Vagina (tissue), 2 donors: Measurements from ENCODE around the gene ADAMTS13.

Source experiments
- POLR2A ChIP-seq, 2 donors: fragments of 450-650 bp; IDR thresholded peaks; one replicate each; pipeline ENCODE4 v1.6.1; 2017; ENCODE audit warnings: antibody characterized with exemption in 2 of 2, mild to moderate bottlenecking in 2 of 2, moderate library complexity in 2 of 2
- POLR2AphosphoS5 ChIP-seq, 2 donors: sonication (generic); formaldehyde crosslinking; IDR thresholded peaks; one replicate each; pipeline ENCODE4 v1.9.0; 2017; ENCODE audit warnings: antibody characterized with exemption in 2 of 2, mild to moderate bottlenecking in 2 of 2, low read depth in 1 of 2; ENCODE audit not compliant: insufficient read depth in 1 of 2
- TF ChIP-seq, protein P1 (sequence below), 3 experiments: fragments of 450-650 bp in 2 of 3; fragments of 200-600 bp in 1 of 3; sonication (generic) in 1 of 3; IDR thresholded peaks; one replicate each; pipeline ENCODE4 v1.5.1; 2017 to 2019; ENCODE audit warnings: antibody characterized with exemption in 3 of 3, mild to moderate bottlenecking in 2 of 3, moderate library complexity in 2 of 3

DNA sequence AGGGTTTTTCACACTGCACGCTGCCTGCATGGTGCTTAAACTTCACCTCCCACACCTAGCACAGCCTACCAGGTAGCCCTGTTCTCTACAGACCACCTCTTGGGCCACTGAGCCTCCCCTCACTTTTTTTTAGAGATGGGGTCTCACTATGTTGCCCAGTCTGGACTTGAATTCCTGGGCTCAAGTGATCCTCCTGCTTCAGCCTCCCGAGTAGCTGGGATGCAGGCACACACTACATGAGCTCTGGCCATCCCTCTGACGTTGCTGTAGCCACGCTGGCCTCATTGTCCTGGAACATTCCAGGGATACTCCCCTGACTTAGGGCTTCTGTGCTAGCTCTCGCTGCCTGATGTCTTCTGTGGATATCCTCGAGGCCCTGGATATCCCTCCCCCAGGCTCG lies 30.4 kb downstream of the ADAMTS13 start:
- TF ChIP-seq POLR2AphosphoS5 (IDR thresholded peaks at IDR 0.05; ENCODE audit: insufficient read depth in 1 of 2, low read depth in 1 of 2) (no peak), POLR2A (IDR thresholded peaks at IDR 0.05) (no peak)
- TF ChIP-seq, protein P1, sequence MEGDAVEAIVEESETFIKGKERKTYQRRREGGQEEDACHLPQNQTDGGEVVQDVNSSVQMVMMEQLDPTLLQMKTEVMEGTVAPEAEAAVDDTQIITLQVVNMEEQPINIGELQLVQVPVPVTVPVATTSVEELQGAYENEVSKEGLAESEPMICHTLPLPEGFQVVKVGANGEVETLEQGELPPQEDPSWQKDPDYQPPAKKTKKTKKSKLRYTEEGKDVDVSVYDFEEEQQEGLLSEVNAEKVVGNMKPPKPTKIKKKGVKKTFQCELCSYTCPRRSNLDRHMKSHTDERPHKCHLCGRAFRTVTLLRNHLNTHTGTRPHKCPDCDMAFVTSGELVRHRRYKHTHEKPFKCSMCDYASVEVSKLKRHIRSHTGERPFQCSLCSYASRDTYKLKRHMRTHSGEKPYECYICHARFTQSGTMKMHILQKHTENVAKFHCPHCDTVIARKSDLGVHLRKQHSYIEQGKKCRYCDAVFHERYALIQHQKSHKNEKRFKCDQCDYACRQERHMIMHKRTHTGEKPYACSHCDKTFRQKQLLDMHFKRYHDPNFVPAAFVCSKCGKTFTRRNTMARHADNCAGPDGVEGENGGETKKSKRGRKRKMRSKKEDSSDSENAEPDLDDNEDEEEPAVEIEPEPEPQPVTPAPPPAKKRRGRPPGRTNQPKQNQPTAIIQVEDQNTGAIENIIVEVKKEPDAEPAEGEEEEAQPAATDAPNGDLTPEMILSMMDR (IDR thresholded peaks at IDR 0.05), result no peak
